Stimulated activated CD8-positive, alpha-beta memory T cell treated with anti-CD3 and anti-CD28 coated beads, Interleukin-12 subunit alpha, Interleukin-12 subunit beta, amount 100 ng/mL, for 24 hours (primary cell): ENCODE data around the gene ZNF732.
"Not testable (repeated sequence)": the region's sequence is repeated elsewhere in the genome, so short reads cannot be mapped to it uniquely, and the experiment has no call there.

Source experiments
- DNase-seq: peaks from one replicate; pipeline ENCODE4 v3.0.0-alpha.2; 2020; ENCODE audit errors: extremely low read depth

The ZNF732 gene

GRCh38 chr4:304969-305680 is at the start of gene ZNF732:
Gene ZNF732, minus strand, starts transcription at chr4:305474. Its CDS starts 164 bp downstream, at chr4:305310.
- no peak for DNase-seq

DNA sequence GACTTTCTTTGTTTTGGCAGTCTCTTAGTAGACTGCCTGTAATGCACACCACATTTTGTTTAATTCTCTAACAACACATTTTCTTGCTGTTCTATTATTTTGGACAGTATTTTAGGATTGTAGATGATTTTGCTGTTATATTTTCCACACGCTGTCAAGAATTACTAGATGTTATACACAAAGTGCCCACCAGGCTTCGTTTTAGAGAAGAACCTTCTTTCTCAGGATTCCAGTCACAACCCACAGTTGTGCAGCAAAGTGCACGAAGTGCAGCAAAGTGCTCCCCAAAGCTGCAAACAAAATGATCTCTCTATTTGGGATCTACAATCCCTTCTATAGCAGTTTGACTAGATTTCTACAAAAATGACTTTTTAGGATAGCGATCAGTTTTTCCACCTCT is 34.7 kb upstream of the ZNF732 start:
- DNase-seq = no peak

GRCh38 chr4:338759-339097 is 33.5 kb upstream of the ZNF732 start:
- no peak for DNase-seq

DNA sequence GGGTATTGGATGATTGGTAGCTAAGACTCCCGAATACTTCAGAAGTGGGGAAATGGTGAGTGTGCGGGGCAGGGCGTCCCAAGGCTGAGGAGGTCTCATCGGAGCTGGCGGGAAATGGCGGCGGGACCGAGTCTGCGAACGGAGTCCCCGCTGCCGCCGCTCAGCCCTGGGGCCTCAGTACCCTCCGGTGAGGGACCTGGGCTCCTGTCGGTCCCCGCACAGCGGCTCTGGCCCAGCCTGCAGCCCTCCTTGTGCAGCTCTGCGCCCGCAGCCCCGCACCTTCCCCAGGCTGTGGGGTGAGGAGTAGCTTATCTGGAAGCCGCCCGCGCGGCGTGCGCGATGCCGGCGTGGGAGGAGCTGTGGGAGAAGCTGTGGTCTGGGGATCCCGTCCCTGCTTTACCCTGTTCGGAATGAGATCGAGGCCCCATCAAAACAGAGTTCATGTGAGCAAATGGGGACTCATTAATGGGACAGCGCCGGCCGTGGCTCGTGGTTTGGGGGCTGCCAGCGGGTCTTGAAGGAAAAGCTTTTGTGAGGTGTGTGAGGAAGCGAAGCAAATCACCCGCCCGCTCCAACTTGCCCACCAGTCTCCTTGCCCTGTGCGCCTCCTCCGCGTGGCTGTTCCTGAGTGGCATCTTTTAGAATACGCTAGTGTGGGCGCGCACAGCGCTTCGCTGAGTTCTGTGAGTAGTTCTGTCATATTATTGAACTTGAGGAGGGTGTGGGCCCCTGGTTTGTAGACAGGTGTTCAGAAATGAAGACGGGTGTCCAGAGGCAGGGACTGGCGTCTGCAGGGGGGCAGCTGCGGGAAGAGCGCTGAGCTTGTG is 32.9 kb upstream of the ZNF732 start:
- peak; percentile 39 for DNase-seq

- peak; percentile 75 for DNase-seq
These were observed 32.1 kb upstream of the ZNF732 start, which contains the start of gene ZNF141 for GRCh38 chr4:337143-337931. Gene ZNF141, plus strand, starts transcription at chr4:337814. Its CDS starts 170 bp downstream, at chr4:337984.

DNA sequence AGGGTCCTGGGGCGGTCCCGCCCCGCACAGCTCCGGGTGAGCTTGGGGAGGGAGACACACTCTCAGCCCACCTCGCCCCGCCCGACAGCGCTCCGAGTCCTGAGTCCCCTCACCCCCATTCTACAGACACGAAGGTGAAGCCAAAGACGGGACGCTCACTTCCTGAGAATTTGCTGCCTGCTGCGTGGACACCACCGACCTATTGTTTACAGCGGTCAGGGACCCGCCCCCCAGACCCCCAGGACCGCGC is 31.5 kb upstream of the ZNF732 start:
- DNase-seq = no peak

DNA sequence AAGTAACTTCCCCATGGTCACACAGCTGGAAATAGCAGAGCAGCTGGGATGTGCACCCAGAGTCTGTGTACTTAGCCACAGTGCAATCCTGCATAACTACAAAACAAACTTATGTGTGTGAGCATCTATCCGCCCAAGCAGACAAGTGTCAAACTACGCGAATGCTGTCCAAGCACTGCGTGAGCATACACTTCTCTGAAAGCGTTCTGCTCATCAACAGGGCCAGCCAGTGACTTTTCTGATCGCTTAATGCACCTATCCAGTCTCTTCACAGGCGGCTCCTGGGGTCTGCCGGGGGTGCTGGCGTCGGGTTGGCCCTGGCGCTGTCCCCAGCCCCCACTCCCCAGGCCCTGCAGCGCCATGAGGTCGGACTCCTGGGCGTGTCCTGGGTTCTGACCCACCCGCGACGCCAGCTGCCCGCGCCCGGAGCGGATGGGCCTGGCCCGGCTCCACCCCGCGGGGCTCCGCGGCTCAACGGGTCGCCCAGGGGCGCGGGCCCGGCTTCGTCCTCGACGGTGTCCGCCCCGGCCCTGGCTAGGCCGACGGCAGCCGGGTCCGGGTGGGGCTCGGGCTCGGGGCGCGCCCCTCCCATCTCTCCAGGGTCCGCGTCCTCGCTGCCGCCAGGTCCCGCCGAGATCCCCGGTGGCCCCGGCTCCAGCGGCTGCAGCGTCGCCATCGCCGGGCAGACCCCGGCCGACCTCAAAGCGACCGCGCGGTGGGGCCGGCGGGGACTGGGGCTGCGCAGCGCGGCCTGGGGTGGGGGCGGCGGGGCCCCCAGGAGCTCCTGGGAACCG is 31.0 kb upstream of the ZNF732 start:
- no peak for DNase-seq

DNA sequence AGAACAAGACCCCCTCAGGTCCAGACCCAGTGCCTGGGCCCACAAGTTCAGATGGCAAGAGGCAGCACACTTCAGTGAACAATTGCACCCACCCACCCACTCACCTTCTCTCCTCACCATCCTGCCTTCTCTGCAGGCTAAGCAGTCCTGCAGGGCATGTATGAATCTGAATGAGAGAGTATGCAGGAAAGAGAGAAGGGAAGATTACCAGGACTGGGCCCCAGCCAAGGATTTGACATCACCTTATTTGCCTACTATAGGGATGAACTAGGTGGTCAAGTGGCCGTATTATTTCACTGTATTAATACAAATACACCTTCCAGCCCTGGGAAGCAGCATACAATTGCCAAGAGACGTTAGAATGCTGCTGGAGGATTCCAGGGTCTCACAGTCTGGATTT is 30.2 kb upstream of the ZNF732 start:
- no peak for DNase-seq

DNA sequence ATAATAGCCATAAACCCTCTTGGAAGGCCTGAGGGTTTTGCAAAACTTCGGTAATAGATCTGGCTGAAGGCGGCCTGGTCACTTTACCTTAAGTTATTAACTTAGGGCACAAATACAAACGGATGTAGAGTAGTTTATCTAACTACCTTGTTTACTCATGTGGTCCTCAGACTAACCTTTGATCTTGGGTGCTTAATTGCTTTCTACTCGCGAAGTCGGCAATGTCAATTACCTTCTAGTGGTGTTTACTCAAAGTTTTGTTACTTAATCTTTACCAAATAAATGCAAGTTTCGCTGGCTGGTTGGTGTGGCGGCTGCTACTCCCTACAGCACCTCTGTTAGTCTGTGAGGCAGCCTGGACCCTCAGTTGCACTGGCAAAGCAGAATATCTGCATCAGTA is 23.5 kb upstream of the ZNF732 start:
- no peak for DNase-seq

- DNase-seq = no peak
These were observed 9.1 kb upstream of the ZNF732 start for GRCh38 chr4:314296-314903.

GRCh38 chr4:309807-310206 is 4.5 kb upstream of the ZNF732 start:
- no peak for DNase-seq

DNA sequence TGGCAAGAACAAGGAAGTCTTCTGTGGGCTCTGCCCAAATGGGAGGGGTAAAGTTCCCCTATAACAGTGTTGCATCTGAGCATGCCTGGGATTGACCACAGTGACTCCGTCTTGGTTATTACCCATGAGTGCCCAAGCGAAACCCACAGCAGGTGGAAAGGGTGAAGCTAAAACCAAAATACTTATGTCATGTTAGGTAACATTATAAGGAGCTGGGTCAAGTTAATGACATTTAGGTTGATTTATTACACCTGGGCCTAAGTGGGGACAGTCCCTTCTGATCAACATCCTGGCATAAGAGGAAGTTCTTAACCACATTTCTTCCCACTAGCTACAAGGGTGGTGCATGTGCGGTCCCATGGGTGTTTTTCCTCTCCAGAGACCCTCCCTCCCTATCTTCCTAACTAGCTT is 1.3 kb upstream of the ZNF732 start:
- no peak for DNase-seq

DNA sequence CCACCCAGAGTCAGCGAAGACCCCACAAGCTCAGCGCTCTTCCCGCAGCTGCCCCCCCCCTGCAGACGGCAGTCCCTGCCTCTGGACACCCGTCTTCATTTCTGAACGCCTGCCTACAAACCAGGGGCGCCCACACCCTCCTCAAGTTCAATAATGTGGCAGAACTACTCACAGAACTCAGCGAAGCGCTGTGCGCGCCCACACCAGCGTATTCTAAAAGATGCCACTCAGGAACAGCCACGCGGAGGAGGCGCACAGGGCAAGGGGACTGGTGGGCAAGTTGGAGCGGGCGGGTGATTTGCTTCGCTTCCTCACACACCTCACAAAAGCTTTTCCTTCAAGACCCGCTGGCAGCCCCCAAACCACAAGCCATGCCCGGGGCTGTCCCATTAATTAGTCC is 758 bp downstream of the ZNF732 start:
- not testable (repeated sequence) for DNase-seq

GRCh38 chr4:302381-302780 is 2.9 kb downstream of the ZNF732 start:
- DNase-seq = no peak

DNA sequence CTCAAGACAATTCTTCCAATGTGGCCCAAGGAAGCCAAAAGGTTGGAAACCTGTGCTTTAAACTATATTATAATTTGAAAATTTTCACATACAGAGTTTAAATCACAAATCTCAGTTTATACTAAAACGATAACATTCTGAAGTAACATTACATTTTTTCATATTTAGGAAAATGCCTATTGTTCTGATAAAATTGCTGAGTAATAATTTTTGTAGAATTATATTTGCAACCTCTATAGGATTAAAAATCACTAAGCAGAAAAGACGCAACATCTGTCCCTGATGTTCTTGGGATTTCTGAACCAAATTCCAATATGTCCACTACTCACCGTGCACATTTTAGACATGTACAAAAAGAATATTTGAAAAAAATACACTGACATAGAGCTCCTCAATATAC is 10.5 kb downstream of the ZNF732 start:
- DNase-seq = no peak

DNA sequence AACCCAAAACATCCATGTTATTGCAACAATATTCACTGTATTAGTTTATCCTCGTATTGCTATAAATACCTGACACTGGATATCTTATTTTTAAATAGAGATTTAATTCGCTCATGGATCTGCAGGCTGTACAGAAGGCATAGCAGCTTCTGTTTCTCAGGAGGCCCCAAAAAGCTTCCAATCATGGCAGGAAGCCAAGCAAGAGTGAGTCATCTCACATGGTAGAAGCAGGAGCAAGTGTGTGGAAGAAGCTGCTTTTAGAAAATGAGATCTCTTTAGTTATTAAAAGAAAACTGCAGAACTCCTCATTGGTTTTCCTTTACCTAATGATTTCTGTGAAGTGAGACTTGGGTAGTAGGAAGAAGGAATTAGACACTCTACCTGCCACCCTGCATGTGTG is 16.4 kb downstream of the ZNF732 start:
- no peak for DNase-seq

GRCh38 chr4:273309-274017 is 31.8 kb downstream of the ZNF732 start:
- no peak for DNase-seq

DNA sequence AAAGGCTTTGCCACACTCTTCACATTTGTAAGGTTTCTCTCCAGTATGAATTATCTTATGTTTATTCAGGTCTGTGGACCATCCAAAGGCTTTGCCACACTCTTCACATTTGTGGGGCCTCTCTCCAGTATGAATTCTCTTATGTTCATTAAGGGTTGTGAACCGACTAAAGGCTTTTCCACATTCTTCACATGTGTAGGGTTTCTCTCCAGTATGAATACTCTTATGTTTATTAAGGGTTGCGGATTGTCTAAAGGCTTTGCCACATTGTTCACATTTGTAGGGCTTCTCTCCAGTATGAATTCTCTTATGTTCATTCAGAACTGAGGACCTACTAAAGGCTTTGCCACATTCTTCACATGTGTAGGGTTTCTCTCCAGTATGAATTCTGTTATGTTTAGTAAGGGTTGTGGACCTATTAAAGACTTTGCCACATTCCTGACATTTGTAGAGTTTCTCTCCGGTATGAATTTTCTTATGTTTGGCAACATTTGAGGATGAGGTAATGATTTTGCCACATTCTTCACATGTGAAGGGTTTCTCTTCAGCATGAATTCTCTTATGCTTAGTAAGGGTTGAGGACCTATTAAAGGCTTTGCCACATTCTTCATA is 33.7 kb downstream of the ZNF732 start:
- DNase-seq = no peak

GRCh38 chr4:259240-259639 is 46.0 kb downstream of the ZNF732 start:
- not testable (repeated sequence) for DNase-seq

DNA sequence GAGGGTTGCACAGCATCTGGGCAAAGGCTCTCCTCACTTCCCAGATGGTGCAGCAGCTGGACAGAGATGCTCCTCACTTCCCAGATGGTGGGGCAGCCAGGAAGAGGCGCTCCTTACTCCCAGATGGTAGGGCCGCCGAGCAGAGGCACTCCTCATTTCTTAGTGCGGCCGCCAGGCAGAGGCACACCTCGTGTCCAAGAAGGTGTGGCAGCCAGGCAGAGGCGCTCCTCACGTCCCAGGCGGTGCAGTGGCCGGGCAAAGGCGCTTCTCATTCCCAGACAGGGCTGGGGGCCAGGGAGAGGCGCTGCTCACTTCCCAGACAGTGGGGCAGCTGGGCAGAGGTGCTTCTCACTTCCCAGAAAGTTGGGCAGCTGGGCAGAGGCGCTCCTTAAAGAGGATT is 48.8 kb downstream of the ZNF732 start:
- no peak for DNase-seq
